Stimulated activated CD8-positive, alpha-beta memory T cell treated with anti-CD3 and anti-CD28 coated beads, Interleukin-2, amount 100 ng/mL, for 48 hours (primary cell): ENCODE data around the gene ZNF775.
"Not testable (repeated sequence)": the region's sequence is repeated elsewhere in the genome, so short reads cannot be mapped to it uniquely, and the experiment has no call there.

ENCODE experiments used
- DNase-seq, 2 donors: peaks; one replicate each; pipeline ENCODE4 v3.0.0-alpha.2; 2020; ENCODE audit warnings: low read depth in 2 of 2

The ZNF775 gene

DNA sequence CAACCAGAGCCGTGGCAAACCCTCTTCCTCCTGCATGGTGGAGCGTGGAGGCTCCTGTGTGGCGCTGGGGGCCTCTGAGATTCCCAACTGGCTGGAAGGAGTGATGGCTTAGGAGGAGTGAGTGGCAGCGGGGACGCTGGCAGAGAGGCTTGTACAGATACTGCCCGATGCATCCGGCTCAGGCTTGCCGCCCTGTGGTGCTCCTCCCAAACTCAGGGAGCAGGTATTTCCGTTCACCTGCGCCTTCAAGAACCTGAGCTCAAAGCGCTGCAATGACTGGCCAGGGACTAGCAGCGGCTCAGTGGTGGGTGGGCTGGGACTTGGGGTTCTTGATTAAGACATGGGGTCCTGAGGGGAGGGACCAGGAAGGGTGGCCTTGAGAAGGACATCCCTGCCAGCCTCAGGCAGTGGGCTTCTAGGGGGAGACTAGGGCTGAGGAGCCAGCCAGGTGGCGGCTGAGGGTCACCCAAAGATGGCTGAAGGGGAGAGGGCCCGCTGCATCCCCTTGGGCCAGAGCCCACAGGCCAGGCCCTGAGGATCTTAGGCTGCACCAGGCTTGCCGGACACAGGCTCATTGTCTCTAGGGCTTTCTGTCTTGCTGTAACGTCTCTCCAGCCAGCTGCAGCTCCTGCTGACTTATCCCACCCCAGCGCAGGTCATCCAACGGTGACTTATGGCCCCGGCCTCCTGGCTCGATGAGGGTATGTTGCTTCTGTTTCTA is 3.2 kb downstream of the ZNF775 start:
- DNase-seq = no peak

DNA sequence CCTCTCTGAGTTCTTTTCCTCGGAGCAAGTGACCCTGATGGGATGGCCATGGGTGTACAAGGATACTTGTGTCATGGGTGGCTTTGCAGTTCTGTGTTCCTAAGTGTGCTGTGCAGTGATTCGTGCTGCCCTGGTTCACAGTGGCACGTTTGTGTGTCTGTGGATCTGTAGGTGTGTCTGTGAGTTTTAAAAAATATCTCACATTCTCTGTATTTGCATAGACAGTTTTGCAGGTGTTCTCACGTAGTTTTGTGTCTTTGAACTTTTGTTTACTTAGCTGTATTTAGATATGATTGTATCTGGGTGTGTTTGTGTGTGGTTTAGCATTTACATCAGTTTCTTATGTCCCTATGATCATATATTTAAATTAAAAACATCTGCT is 3.7 kb downstream of the ZNF775 start:
- no peak for DNase-seq

DNA sequence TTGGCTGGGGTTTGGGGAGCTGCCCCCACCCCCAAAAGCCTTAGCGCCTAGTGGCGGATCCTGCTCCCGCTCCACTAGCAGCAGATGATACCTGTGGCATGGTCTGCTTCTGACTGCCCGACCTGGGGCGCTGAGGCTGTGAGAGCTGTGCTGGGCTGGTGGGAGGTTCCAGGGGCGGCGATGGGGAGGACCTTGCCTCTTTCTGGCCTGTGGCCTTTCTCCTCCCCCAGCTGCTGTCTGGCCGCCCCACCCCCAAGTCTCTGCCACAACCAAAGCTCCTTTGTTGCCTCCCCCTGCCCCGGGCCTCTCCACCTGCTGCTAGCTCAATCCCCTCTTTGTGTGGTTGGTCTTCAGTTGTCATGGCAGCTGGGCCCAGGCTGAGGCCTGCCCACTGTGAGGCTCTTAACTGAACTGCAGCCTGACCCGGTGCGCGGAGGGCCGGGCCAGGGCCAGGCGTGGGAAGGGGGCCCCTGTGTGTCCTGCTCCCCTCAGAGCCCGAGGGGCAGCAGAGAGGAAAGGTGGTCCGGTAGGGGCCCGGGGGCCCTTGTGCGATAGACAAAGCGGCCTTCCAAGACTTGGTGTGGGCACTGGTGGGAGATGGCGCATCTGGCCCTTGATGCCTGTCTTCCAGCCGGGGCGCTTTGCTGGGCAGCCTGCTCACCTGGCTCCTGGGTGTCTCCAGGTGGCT is 4.7 kb downstream of the ZNF775 start:
- DNase-seq = no peak

DNA sequence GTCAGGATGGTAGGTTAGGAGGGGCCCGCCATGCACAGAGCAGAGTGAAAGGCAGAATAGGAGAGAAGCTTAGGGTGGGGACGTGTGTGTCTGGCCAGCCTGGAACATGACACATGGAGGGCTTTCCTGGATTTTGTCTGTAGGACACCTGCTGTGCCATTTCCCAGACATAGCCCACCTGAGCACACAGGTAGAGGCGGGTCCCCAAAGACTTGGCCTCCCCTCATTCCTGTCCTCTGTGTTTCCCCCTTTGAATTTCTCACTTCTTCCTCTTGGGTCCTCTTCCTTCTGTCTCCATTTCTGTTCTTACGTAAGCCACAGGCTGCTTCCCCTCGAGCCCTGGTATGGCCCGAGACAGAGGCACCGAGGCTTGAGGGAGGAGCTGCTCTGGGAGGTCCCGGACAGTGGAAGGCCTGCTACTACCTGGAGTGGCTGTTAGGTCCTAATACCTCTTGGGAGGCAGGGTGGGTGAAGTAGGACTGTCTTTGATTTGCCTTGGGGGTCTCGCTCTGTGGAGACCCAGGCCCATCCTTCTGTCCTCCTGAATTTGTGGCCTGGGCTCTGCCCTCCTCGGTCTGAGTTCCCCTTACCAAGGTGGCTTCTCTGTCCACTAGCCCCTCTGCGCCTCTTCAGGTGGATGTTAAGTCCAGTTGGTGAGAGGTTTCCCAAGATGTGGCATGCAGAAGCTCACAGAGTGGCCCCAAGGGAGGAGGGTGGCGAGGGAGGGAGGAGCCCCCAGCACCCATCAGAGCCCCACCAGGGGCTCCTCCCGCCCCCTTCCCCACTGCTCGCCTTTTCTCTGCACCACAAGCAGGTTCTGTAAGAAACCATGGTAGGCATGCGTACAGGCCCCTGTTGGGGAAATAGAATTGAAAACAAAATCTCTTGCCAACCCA is 5.5 kb downstream of the ZNF775 start:
- DNase-seq = no peak

DNA sequence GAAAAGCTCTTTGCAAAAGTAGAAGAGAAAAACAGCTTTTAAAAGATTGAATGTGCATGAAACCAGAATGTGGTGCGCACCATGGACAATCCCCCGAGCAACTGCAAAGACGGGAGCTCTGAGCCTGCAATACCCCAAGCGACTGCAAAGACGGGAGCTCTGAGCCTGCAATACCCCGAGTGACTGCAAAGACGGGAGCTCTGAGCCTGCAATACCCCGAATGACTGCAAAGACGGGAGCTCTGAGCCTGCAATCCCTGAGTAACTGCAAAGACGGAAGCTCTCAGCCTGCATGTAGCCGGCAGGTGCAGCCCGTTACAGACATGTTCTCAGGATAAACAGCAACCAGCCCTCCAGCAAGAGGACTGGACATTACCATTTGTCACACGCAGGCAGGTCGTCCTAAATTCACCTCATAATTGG is 6.2 kb downstream of the ZNF775 start:
- no peak for DNase-seq

DNA sequence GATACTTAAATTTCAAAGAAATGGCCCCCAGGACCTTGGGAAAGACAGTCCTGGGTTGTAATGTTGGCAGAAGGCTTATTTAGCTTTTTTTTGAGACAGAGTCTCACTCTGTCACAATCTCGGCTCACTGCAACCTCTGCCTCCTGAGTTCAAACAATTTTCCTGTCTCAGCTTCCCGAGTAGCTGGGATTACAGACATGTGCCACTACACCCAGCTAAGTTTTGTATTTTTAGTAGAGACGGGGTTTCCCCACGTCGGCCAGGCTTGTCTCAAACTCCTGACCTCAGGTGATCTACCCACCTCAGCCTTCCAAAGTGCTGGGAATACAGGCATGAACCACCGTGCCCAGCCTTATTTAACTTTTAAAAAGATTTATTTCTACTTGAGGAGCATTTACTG is 6.8 kb downstream of the ZNF775 start:
- not testable (repeated sequence) for DNase-seq

DNA sequence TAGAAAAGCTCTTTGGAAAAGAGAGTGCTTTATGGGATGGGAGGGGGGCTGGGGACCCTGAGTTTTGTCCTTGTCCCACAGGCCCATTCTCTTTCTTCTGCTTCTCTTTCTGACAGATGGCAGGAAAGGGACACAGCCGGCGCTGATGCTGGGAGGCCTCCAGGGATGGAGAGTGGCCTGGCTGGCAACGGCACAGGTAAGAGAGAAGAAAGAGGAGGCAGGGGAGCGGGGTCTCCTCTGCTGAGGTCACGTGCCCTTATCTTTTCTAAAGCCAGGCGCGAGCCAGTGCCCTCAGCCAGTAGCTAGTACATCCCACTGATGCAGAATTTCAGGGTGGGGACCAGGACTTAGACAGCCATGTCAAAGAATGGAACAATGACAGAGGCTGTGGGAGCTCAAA is 9.2 kb downstream of the ZNF775 start:
- DNase-seq = no peak

DNA sequence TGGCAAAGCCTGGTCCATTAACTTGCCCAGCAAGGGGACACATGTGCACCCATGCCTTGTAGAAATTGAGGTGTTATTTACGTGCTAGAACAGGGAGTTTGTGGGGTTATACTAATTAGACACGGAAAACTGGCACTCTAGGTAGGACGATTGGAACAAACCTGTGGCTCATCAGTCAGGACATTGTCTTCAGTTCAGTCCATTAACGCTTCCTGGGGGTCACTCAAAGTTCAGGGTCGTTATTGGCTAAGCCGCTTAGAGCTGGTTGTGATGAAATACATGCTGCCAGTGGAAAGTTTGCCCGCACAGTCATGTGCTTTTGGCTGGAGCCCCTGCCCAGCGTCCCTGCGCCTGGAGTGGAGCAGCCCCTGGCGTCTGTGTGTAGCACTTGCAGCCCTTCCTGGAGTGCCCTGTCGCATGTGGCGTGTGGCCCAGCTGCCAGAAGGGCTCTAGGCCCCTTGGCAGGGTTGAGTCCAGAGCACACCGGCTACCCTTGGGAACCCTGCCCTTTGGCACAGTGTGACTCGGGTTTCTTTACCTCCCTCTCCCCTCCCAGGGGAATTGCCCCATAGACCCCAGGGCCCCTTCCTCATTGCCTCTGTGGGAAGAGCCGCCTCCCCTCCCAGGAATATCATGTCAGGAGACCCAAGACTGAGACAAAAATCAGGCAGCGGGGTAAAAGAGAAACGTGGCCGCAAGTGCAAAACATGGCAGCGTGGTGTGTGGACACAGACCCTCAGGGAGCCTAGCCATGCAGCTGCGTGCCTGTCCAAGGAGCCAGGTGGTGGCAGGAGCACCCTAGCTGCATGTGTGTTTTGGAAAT is 9.8 kb downstream of the ZNF775 start:
- DNase-seq = no peak

DNA sequence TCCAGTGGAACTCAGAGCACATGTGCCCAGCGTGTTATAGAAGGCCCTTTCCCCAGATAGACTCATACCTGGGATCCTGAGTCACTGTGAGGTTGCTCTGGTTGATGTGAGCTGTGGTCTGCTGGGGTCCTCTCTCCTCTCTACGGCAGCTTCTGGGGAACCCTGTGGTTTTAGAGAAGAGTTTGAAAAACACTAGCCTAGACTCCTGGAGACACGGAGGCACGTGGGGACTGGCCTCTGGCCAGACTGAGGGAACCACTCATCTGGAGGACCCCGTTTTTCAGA is 10.3 kb downstream of the ZNF775 start:
- DNase-seq = no peak

DNA sequence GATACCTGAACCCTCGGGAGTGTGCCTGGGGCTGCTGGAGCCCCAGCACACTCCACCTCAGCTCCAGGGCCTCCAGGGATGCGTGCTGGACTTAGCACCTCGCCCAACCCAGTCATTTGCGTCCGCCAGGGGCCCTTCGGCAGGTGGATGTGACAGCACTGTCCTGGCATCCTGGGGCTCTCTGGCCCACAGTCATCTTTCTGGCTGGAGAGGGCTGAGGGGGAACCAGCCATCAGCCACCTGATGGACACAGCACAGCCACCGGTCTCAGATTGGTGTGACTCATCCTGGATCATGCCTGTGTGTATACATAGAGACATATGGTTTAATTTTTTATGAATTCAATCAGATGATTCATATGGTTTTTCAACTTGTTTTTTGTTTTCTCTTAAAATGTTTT is 11.1 kb downstream of the ZNF775 start:
- DNase-seq = no peak

DNA sequence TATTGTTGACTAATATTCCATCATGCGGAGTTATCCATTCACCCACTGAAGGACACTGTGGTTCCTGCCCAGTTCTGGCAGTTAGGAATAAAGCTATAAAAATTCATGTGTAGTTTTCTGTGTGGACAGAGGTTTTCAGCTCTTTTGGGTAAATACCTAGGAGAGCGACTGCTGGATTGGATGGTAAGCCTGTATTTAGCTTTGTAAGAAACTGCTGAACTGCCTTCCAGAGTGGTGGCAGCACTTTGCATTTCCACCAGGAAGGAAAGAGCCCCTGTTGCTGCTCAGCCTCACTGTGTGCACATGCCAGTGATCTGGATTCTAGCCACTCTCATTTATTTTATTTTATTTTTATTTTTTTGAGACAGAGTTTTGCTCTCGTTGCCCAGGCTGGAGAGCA is 14.2 kb downstream of the ZNF775 start:
- DNase-seq = no peak

DNA sequence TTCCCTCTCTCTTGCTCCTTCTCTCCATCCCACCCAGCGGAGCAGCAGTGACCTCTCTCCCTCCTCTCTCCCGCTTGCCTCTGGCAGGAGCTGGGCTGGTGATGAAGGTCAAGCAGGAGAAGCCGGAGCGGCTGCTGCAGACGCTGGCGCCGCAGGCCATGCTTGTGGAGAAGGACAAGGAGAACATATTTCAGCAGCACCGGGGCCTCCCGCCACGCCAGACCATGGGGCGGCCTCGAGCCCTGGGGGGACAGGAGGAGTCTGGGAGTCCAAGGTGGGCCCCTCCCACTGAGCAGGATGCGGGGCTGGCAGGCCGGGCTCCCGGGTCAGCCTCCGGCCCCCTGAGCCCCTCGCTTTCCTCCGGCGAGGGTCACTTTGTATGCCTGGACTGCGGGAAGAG is 17.3 kb downstream of the ZNF775 start:
- no peak for DNase-seq

DNA sequence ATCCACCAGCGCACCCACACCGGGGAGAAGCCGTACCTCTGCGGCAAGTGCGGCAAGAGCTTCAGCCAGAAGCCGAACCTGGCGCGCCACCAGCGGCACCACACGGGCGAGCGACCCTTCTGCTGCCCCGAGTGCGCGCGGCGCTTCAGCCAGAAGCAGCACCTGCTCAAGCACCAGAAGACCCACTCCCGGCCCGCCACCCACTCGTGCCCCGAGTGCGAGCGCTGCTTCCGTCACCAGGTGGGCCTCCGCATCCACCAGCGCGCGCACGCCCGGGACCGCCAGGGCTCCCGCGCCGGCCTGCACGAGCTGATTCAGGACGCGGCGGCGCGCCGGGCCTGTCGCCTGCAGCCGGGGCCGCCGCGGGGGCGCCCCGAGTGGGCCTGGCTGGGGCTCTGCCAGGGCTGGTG is 17.7 kb downstream of the ZNF775 start:
- no peak for DNase-seq

DNA sequence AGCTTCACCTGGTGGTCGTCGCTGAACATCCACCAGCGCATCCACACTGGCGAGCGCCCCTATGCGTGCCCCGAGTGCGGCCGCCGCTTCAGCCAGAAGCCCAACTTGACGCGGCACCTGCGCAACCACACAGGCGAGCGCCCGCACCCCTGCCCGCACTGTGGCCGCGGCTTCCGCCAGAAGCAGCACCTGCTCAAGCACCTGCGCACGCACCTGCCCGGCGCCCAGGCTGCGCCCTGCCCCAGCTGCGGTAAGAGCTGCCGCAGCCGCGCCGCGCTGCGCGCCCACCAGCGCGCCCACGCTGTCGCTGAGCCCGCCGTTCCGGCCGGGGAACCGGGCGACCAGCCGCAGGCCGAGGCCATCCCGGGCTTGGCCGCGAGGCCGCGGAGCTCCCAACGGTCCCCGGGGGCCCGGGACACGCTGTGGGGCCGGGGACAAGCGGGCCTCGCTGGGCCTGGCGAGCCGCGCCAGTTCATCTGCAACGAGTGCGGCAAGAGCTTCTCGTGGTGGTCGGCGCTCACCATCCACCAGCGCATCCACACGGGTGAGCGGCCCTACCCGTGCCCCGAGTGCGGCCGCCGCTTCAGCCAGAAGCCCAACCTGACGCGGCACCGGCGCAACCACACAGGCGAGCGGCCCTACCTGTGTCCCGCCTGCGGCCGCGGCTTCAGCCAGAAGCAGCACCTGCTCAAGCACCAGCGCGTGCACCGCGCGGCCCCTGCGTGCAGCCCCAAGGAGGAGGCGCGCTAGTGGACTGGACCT is 18.4 kb downstream of the ZNF775 start:
- no peak for DNase-seq

DNA sequence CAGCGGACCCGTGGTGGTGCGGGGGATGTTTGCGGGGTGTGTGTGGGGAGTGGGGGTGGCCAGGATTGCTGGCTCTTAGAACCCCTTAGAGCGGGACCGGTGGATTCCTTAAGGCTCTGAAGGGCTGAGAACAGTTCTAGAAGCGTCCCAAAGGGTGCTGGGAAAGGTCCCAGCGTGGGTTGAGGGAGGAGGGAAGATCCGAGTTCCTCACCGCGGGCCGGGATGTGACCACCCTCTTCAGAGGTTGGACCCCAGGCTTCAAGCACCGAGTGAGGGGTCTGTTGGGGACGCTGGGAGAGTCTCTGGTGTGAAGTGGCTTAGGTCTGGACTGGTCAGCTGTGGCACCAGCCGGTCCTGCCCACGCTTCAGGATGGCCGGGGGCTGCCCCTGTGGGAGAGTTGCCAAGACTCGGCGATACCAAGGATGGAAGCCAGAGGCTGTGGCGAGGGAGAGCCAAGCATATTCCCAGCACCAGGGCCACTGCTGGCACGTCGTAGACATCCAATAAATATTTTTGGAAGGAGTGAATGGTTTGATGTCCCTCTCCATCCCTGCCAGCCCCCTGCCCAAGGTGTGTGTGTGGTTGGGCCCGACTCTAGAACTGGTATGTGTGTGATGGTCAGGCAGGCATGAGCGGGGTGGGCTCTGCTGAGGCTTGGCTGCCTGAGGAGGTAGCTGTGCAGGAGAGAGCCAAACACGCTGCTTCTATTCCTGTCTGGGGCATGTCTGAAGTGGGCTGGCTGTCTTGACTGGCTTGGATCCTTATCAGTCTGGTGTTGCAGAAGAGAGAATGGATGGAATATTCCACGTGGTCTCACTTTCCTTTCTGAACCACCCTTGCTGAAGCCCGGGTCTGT is 19.2 kb downstream of the ZNF775 start:
- no peak for DNase-seq

DNA sequence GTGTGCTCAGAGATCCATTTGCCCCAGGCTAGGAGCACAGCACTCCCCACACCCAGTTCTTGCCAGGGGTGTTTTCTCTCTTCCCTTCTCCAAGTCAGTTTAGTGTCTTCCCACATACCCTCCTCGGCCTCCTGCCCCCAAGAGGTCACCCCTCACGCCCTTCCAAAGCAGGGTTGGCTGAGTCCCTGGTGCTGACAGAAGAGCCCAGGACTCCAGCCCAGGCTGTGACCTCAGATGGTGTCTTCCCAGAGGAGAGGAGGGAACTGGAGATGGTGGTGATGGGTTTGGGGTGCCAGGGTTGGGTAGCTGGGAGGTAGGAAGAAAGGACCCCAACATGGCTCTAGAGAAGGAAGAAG is 19.8 kb downstream of the ZNF775 start:
- DNase-seq = no peak

DNA sequence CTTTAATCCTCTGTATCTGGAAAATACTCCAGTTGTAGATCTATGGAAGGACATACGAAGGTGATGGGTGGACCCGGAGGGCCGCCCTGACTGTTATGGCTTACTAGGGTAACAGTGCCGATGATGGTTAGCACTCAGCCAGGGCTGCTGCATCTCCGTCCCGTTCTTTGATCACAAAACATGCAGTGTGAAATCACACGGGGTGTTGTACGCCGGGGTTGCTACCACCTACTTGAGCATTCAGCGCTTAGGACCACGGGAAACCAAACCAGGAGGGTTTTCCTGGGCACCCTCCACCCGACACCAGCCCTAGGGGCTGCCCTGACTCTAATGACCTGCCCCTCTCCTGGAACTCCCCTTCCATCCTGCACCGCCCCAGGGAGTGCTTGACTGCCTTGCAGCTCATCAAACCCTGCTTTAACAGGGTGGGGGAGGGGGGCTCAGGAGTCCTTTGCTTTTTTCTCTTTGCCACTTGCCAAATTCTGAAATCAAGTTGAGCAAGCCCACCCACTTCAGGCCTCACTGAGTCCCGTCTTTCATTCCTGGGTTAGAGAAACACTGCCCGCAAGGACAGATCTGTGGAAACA is 20.4 kb downstream of the ZNF775 start:
- DNase-seq = no peak

DNA sequence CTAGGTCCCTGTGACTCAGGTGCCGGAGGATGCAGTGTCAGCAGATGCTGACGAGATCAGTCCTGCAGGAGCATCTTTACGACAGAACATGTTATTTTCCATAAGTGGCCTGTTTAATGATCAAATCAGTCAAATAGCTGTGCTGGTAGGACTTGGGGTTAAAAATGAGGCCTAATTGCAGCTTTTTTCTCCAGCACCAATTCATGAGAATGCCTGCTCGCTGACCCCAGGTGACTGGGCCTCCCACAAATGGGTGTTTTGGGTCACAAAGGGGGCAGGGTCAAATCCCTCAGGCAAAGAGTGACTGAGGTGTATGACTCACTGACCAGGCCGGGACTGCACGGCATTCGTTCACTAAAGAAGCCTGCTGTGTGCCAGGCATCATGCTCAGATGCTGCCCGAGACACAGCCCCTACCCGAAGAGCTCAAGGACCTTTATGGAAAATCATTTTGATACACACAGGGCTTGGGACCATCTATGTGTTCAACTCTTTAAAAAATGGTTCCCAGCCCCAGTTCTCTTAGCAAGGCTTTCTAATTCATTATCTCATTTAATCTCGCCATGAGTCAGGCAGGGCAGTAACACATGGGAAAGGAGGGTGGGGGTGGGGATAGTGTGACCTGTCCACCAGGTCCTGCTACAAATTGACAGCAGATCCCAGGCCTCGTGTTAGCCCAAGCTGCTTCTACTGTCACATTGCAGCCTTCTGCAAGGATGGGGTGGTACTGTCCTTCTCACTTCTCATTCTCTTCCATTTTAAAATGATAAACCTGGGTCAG is 21.1 kb downstream of the ZNF775 start:
- DNase-seq = no peak

DNA sequence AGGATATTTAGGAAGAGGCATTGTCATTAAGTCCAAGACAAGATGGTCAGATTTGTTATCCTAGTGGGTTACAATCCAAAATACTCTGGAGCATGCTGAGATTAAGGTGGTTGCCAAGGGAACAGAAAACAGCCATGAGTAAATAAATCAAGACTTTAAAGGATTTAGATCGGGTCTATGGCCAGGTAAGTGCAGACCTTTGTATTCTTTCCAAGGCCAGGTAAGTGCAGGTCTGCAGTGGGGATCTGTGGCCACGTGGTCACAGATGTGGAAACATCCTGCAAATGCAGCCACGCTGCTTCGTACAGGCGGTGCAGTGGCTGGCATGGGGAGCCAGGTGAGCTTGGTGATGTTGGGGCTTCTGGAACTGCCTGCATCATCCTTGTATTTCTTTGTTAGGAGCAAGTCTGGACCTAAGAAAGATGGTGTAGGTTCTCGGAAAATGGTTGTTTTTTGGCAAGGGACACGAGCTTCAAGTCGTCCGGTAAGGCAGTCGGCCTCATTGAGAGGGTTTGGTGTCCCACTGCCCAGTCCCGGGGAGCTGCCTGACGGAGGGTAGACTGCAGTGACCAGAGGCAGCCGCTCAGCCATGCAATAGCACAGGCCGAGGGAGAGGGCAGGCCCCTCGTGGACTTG is 21.8 kb downstream of the ZNF775 start:
- DNase-seq = no peak
